ENCODE results near the gene CCDC34.

- TF ChIP-seq CTCF (IDR thresholded peaks at IDR 0.05 in 4 of 5, conservative IDR thresholded peaks at IDR 0.05 in 1 of 5) (no peak), POLR2A (IDR thresholded peaks at IDR 0.05) (no peak)
These were observed 22.2 kb upstream of the CCDC34 start for GRCh38 chr11:27385245-27385644.
